ENCODE data around the gene CTDSP2. TPM values are rescaled to one million over a fixed set of nuclear protein-coding genes. Genes with fewer than 3 reads are reported as not detected.

The CTDSP2 gene
- total RNA-seq, 1 donor from 2014 or later = 83.2 TPM

DNA sequence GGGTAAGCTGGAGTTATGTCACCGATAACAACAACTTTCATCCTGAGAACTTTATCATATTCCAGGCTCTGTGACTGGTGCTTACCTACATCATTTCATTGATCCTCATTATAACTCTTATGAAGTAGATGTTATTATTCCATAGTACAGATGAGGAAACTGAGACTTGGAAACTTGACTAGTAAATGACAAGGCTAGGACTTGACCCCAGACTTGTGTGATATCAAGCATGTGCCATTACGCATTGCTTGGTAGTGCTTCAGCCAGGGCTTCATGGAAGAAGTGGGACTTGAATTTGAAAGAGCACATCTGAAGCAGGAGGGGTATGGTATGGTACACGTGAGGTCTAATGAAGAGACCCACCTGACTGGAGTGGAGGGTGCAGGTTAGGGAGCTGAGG, 39.9 kb downstream of the CTDSP2 start:
- no peak overlapping the region for H3K27ac Mint-ChIP-seq (ENCODE audit: unreplicated experiment)
- no peak overlapping the region for H3K4me3 Mint-ChIP-seq
- no peaks in the 10 kb centered on the region for H3K9me3 Mint-ChIP-seq
- TF ChIP-seq CTCF (conservative IDR thresholded peaks at IDR 0.05) = no peak
- H3K36me3 Mint-ChIP-seq (ENCODE audit: low read depth) = no peaks in the 10 kb centered on the region
- no peaks in the 10 kb centered on the region for H3K27me3 Mint-ChIP-seq (ENCODE audit: low read depth)
- H3K4me1 Mint-ChIP-seq = no peaks in the 10 kb centered on the region
- no peak for DNase-seq (ENCODE audit: low read depth, low spot score)

DNA sequence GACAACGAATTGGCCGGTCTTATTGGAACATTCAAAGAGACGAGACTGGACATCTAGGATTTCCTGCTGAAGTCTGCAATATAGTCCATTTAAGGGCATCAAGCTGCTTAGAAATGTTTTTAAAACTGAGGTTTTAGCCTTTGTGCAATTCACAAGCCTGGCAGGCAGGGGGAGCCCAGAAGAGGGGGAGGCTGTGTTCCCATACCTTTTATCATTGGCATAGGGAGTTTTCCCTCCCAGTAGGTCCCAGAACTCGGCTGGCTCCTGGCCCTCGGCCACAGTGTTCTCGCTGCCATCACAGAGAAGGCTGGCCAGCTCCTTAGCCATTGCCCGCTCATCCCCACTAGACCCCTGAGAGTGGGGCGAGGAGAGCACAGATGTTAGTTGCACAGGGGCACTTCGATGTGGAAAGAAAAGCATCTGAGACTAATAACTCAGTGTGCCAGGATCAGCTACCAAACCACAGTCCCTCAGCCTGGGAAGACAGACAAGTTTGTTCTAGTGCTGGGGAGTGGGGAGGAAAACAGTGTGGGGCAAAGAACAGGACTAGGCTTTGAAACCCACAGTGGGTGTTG, 43.1 kb downstream of the CTDSP2 start:
- TF ChIP-seq CTCF (conservative IDR thresholded peaks at IDR 0.05) = peak; percentile 76
- no peaks in the 10 kb centered on the region for H3K27me3 Mint-ChIP-seq (ENCODE audit: low read depth)

DNA sequence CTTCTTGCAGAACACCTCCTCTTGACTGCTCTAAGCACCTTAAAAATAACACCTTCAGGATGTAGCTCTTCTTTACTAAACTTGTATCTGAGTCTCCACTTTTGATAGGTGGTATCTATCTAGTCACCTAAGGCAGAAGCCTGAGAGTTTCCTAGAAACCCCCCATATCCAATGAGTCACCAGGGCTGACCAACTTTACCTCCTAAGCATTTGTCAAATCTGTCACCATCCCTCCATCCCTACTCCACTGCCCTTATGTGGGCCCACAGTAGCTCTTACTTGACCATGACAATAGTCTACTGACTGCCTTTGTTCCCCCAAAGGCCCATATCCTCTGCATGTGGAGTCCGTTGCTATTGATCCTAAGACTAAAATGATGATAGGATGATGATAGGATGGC, 43.9 kb downstream of the CTDSP2 start:
- Mint-ChIP-seq H3K4me1 (no peaks in the 10 kb centered on the region), H3K4me3 (no peak overlapping the region), H3K27ac (ENCODE audit: unreplicated experiment) (no peak overlapping the region), H3K36me3 (ENCODE audit: low read depth) (no peaks in the 10 kb centered on the region), H3K9me3 (no peaks in the 10 kb centered on the region), H3K27me3 (ENCODE audit: low read depth) (no peaks in the 10 kb centered on the region)
- TF ChIP-seq CTCF (conservative IDR thresholded peaks at IDR 0.05) = no peak
- DNase-seq (ENCODE audit: low read depth, low spot score) = no peak

More for the DNA sequence above, 43.1 kb downstream of the CTDSP2 start:
- Mint-ChIP-seq H3K36me3 (ENCODE audit: low read depth) (no peaks in the 10 kb centered on the region), H3K4me1 (no peaks in the 10 kb centered on the region), H3K4me3 (no peak overlapping the region), H3K27ac (ENCODE audit: unreplicated experiment) (no peak overlapping the region), H3K9me3 (no peaks in the 10 kb centered on the region)
- DNase-seq (ENCODE audit: low read depth, low spot score) = peak; percentile 40

DNA sequence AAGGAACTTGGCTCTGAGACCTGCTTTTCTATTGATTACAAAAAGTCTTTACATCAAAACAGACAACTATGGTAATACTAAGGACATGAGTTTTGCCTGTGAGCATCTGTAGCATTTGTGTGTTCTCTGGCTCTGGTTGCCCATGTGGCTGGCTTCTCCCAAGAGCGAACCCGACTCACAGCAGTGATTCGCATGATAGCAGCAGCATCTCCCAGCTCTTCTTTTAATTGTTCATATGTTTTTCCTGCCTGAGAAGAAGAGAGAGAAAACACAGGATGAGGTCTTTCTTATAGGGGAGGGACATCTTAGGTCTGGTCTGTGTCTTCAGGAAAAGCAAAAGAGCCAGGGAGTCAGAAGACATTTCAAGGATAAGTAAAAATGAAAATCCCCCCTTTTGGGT, 45.6 kb downstream of the CTDSP2 start:
- Mint-ChIP-seq H3K27ac (ENCODE audit: unreplicated experiment) (no peak overlapping the region), H3K9me3 (no peaks in the 10 kb centered on the region), H3K36me3 (ENCODE audit: low read depth) (no peaks in the 10 kb centered on the region), H3K4me1 (no peaks in the 10 kb centered on the region), H3K27me3 (ENCODE audit: low read depth) (no peaks in the 10 kb centered on the region), H3K4me3 (no peak overlapping the region)
- no peak for TF ChIP-seq CTCF (conservative IDR thresholded peaks at IDR 0.05)
- no peak for DNase-seq (ENCODE audit: low read depth, low spot score)

DNA sequence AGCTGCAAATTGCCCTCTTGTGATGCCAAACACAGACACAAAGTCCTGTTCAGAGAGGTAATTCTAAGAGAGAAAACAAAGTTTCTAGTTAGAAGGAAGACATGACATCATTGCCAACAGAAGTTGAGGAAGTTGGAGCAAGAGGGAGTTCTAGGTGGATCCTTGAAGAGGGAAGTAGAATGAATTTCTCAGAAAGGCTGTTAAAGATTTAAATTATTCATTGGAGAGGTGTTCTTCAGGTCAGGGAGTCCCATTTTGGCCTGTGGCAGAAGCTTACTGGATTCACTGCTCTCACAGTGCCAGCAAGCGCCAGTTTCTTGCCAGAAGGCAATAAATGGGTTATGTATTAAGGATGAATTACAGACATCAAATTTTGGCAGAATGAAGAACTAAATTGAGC, 48.6 kb downstream of the CTDSP2 start:
- DNase-seq (ENCODE audit: low read depth, low spot score) = no peak
- Mint-ChIP-seq H3K27me3 (ENCODE audit: low read depth) (no peaks in the 10 kb centered on the region), H3K36me3 (ENCODE audit: low read depth) (peaks cover under 1% of the 10 kb centered on the region), H3K27ac (ENCODE audit: unreplicated experiment) (no peak overlapping the region), H3K9me3 (no peaks in the 10 kb centered on the region), H3K4me3 (no peak overlapping the region), H3K4me1 (no peaks in the 10 kb centered on the region)
- TF ChIP-seq CTCF (conservative IDR thresholded peaks at IDR 0.05) = no peak

Measured in neural crest cell (in vitro differentiated cells).